ENCODE results near the gene PTPRD. TPM values are rescaled to one million over a fixed set of nuclear protein-coding genes. Genes with fewer than 3 reads are reported as not detected.
"Not testable (repeated sequence)": the region's sequence is repeated elsewhere in the genome, so short reads cannot be mapped to it uniquely, and the experiment has no call there.

PTPRD gene
- total and polyA plus RNA-seq, 2 donors (not counting 1 experiment from before 2014, with no cell fraction given), result not detected

DNA sequence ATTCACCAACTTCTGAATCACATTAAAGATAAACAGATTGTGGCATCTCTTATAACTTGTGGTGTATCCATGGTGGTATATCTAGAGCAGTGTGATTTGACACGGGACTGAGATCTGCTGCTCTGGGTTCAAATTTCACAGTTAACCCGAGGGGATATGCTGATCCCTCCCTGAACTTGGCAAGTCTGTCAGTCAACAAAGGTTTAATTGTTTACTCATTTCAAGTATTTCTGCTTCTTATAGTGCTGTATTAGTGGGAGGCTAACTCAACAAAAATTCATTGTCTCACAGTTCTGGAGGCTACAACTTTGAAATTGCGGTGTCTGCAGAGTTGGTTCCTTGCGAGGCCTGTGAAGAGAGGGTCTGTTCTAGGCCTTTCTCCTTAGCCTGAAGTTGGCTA, 1175.2 kb downstream of the PTPRD start:
- no peak for TF ChIP-seq EZH2 (IDR thresholded peaks at IDR 0.05; ENCODE audit: borderline replicate concordance, insufficient read depth, low read depth, low read length, poor library complexity, severe bottlenecking)
- Mint-ChIP-seq H3K4me3 (no peak overlapping the region), H3K27ac (no peak overlapping the region), H3K9me3 (ENCODE audit: insufficient read depth) (no peaks in the 10 kb centered on the region), H3K4me1 (no peaks in the 10 kb centered on the region), H3K27me3 (no peaks in the 10 kb centered on the region)
- no peak overlapping the region for H3K27ac ChIP-seq (ENCODE audit: low read length in 2 of 2)
- no peaks in the 10 kb centered on the region for H3K27me3 ChIP-seq (replicated peaks in 1 of 4; ENCODE audit: control extremely low read depth in 1 of 4, control insufficient read depth in 3 of 4, insufficient read depth in 4 of 4, low read length in 3 of 4)
- ChIA-PET CTCF (no interaction called here), POLR2A (no interaction called here)
- intact Hi-C loops (cut with micrococcal nuclease), result no loop called here
- ATAC-seq (ENCODE audit: low read depth) (no peak), DNase-seq (no peak)
- no peaks in the 10 kb centered on the region for H4K20me1 ChIP-seq (ENCODE audit: control insufficient read depth, insufficient read depth, low read length, poor library complexity, severe bottlenecking)
- no peaks in the 10 kb centered on the region for H3K4me1 ChIP-seq (ENCODE audit: control insufficient read depth in 2 of 2, insufficient read depth in 2 of 2, low read length in 2 of 2)
- no peaks in the 10 kb centered on the region for H3K79me2 ChIP-seq (ENCODE audit: control insufficient read depth, insufficient read depth, low read length)
- H3K4me2 ChIP-seq (replicated peaks; ENCODE audit: low read depth, low read length, poor library complexity, severe bottlenecking), result no peak overlapping the region
- no peak overlapping the region for H3K4me3 ChIP-seq (ENCODE audit: control extremely low read depth in 1 of 5, extremely low read depth in 1 of 5, insufficient read depth in 1 of 5, low read depth in 2 of 5, low read length in 4 of 5)
- no peak overlapping the region for H2AFZ ChIP-seq (ENCODE audit: insufficient read depth, low read depth, low read length, poor library complexity, severe bottlenecking)
- 73% methylated on average over 2 of the region's 4 CpGs for WGBS (ENCODE audit: insufficient coverage)
- H3K36me3 ChIP-seq (replicated peaks in 1 of 2; ENCODE audit: control extremely low read depth in 1 of 2, control insufficient read depth in 1 of 2, extremely low read depth in 1 of 2, insufficient read depth in 2 of 2, low read length in 1 of 2), result no peaks in the 10 kb centered on the region
- H3K9ac ChIP-seq (ENCODE audit: low read length), result no peak overlapping the region
- no peaks in the 10 kb centered on the region for H3K9me3 ChIP-seq (ENCODE audit: control extremely low read depth in 1 of 3, control insufficient read depth in 2 of 3, insufficient read depth in 1 of 3, low read length in 2 of 3)

DNA sequence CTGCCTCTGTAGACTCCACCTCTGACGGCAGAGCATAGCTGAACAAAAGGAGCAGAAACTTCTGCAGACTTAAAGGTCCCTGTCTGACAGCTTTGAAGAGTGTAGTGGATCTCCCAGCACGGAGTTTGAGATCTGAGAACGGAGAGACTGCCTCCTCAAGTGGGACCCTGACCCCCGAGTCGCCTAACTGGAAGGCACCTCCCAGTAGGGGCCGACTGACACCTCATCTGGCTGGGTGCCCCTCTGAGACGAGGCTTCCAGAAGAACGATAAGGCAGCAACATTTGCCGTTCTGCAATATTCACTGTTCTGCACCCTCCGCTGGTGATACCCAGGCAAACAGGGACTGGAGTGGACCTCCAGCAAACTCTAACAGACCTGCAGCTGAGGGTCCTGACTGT, 1186.3 kb downstream of the PTPRD start:
- H3K27ac Mint-ChIP-seq; H2AFZ ChIP-seq (ENCODE audit: insufficient read depth, low read depth, low read length, poor library complexity, severe bottlenecking); DNase-seq; CTCF ChIA-PET; H3K9ac ChIP-seq (ENCODE audit: low read length); H3K4me1 ChIP-seq (ENCODE audit: control insufficient read depth in 2 of 2, insufficient read depth in 2 of 2, low read length in 2 of 2); H3K9me3 ChIP-seq (ENCODE audit: control extremely low read depth in 1 of 3, control insufficient read depth in 2 of 3, insufficient read depth in 1 of 3, low read length in 2 of 3); H3K4me3 ChIP-seq (ENCODE audit: control extremely low read depth in 1 of 5, extremely low read depth in 1 of 5, insufficient read depth in 1 of 5, low read depth in 2 of 5, low read length in 4 of 5); ATAC-seq (ENCODE audit: low read depth); H3K4me2 ChIP-seq (replicated peaks; ENCODE audit: low read depth, low read length, poor library complexity, severe bottlenecking); H3K9me3 Mint-ChIP-seq (ENCODE audit: insufficient read depth); H3K27me3 ChIP-seq (replicated peaks in 1 of 4; ENCODE audit: control extremely low read depth in 1 of 4, control insufficient read depth in 3 of 4, insufficient read depth in 4 of 4, low read length in 3 of 4); H3K79me2 ChIP-seq (ENCODE audit: control insufficient read depth, insufficient read depth, low read length); H4K20me1 ChIP-seq (ENCODE audit: control insufficient read depth, insufficient read depth, low read length, poor library complexity, severe bottlenecking); H3K4me1 Mint-ChIP-seq; H3K4me3 Mint-ChIP-seq; H3K27me3 Mint-ChIP-seq; intact Hi-C loops (cut with micrococcal nuclease); H3K36me3 ChIP-seq (replicated peaks in 1 of 2; ENCODE audit: control extremely low read depth in 1 of 2, control insufficient read depth in 1 of 2, extremely low read depth in 1 of 2, insufficient read depth in 2 of 2, low read length in 1 of 2); H3K27ac ChIP-seq (ENCODE audit: low read length in 2 of 2); POLR2A ChIA-PET: not testable (repeated sequence)
- WGBS (ENCODE audit: insufficient coverage), result 94% methylated on average over 9 of the region's 10 CpGs

Data from B cell (primary cell).